ENCODE results near the gene SPTY2D1.

DNA sequence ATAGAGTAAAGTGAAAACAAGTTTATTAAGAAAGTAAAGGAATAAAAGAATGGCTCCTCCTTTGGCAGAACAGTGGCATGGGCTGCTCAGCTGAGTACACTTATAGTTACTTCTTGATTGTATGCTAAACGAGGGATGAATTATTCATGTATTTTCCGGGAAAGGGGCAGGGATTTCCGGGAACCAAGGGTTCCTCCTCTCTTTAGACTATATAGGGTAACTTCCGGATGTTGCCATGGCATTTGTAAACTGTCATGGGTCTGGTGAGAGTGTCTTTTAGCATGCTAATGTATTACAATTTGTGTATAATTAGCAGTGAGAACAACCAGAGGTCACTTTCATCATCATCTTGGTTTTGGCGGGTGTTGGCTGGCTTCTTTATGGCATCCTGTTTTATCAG, 23.5 kb upstream of the SPTY2D1 start:
- TF ChIP-seq CTCF (conservative IDR thresholded peaks at IDR 0.05; ENCODE audit: low read length) (no peak), EZH2phosphoT487 (IDR thresholded peaks at IDR 0.05; ENCODE audit: borderline replicate concordance, low read depth, low read length) (no peak)
